ENCODE measurements around the gene SON.

SON gene

GRCh38 chr21:33511639-33512038 lies 31.2 kb upstream of the SON start:
- H2BK12ac ChIP-seq (ENCODE audit: low read length), result no peak overlapping the region
- no peaks in the 10 kb centered on the region for H3K4me1 ChIP-seq (ENCODE audit: control insufficient read depth in 2 of 2, insufficient read depth in 1 of 2, low read depth in 1 of 2, low read length in 2 of 2)
- no peak overlapping the region for H2BK5ac ChIP-seq (ENCODE audit: low read length)
- H2AFZ ChIP-seq (ENCODE audit: low read length), result no peak overlapping the region
- no peak overlapping the region for H2BK120ac ChIP-seq (ENCODE audit: low read depth, low read length)
- peaks cover 0 to 8% of the 10 kb centered on the region in 2 donors for H3K9me3 ChIP-seq (replicated peaks in 1 of 2; ENCODE audit: control insufficient read depth in 2 of 2, insufficient read depth in 1 of 2, low read depth in 1 of 2, low read length in 2 of 2)
- no peak overlapping the region for H3K27ac ChIP-seq (replicated peaks; ENCODE audit: low read length)
- no peak for DNase-seq (ENCODE audit: low spot score)
- no peak overlapping the region for H3K23ac ChIP-seq (ENCODE audit: low read depth, low read length, poor library complexity)
- no peak overlapping the region for H2BK15ac ChIP-seq (ENCODE audit: low read length)
- H3K27me3 ChIP-seq (ENCODE audit: control insufficient read depth in 3 of 3, insufficient read depth in 3 of 3, low read depth in 1 of 3, low read length in 3 of 3), result no peaks in the 10 kb centered on the region
- no peak overlapping the region for H3K4me3 ChIP-seq (ENCODE audit: low read length in 2 of 2)
- peaks cover 18 to 97% of the 10 kb centered on the region in 2 donors for H3K36me3 ChIP-seq (replicated peaks in 1 of 2; ENCODE audit: control insufficient read depth in 2 of 2, insufficient read depth in 2 of 2, low read length in 2 of 2)
- no peak overlapping the region for H3K18ac ChIP-seq (ENCODE audit: low read length)
- WGBS, 2 donors (ENCODE audit: extremely low coverage in 2 of 2, insufficient read length in 2 of 2, insufficient replicate concordance in 1 of 2), result no CpG with 5 or more reads among the region's 4 CpGs
- H4K8ac ChIP-seq (ENCODE audit: low read depth, low read length), result no peak overlapping the region
- no peak overlapping the region for H3K4me2 ChIP-seq (ENCODE audit: insufficient read depth, low read length, poor library complexity, severe bottlenecking)
- H3K79me1 ChIP-seq (ENCODE audit: low read depth, low read length), result no peaks in the 10 kb centered on the region
- no peak overlapping the region for H3K9ac ChIP-seq (ENCODE audit: low read depth, low read length, poor library complexity)
- no peak overlapping the region for H3K4ac ChIP-seq (ENCODE audit: low read length)
- no peak overlapping the region for H3K14ac ChIP-seq (ENCODE audit: low read length)
- H4K91ac ChIP-seq (ENCODE audit: low read depth, low read length, poor library complexity), result no peak overlapping the region
- H2AK5ac ChIP-seq (ENCODE audit: low read depth, low read length), result no peak overlapping the region

- Histone ChIP-seq H2BK120ac (ENCODE audit: low read depth, low read length) (no peak overlapping the region), H3K14ac (ENCODE audit: low read length) (no peak overlapping the region), H3K4me3 (ENCODE audit: low read length in 2 of 2) (no peak overlapping the region), H3K36me3 (replicated peaks in 1 of 2; ENCODE audit: control insufficient read depth in 2 of 2, insufficient read depth in 2 of 2, low read length in 2 of 2) (peaks cover 23 to 97% of the 10 kb centered on the region in 2 donors), H3K27ac (replicated peaks; ENCODE audit: low read length) (no peak overlapping the region), H2BK12ac (ENCODE audit: low read length) (no peak overlapping the region), H3K18ac (ENCODE audit: low read length) (no peak overlapping the region), H4K91ac (ENCODE audit: low read depth, low read length, poor library complexity) (no peak overlapping the region), H3K9me3 (replicated peaks in 1 of 2; ENCODE audit: control insufficient read depth in 2 of 2, insufficient read depth in 1 of 2, low read depth in 1 of 2, low read length in 2 of 2) (peaks cover 0 to 2% of the 10 kb centered on the region in 2 donors), H2BK5ac (ENCODE audit: low read length) (no peak overlapping the region), H2AFZ (ENCODE audit: low read length) (no peak overlapping the region), H2BK15ac (ENCODE audit: low read length) (no peak overlapping the region), H3K23ac (ENCODE audit: low read depth, low read length, poor library complexity) (no peak overlapping the region), H3K9ac (ENCODE audit: low read depth, low read length, poor library complexity) (no peak overlapping the region), H3K4me2 (ENCODE audit: insufficient read depth, low read length, poor library complexity, severe bottlenecking) (no peak overlapping the region), H3K79me1 (ENCODE audit: low read depth, low read length) (no peaks in the 10 kb centered on the region), H2AK5ac (ENCODE audit: low read depth, low read length) (no peak overlapping the region), H4K8ac (ENCODE audit: low read depth, low read length) (no peak overlapping the region), H3K4me1 (ENCODE audit: control insufficient read depth in 2 of 2, insufficient read depth in 1 of 2, low read depth in 1 of 2, low read length in 2 of 2) (no peaks in the 10 kb centered on the region), H3K27me3 (ENCODE audit: control insufficient read depth in 3 of 3, insufficient read depth in 3 of 3, low read depth in 1 of 3, low read length in 3 of 3) (no peaks in the 10 kb centered on the region), H3K4ac (ENCODE audit: low read length) (no peak overlapping the region)
- DNase-seq (ENCODE audit: low spot score), result no peak
- WGBS, 2 donors (ENCODE audit: extremely low coverage in 2 of 2, insufficient read length in 2 of 2, insufficient replicate concordance in 1 of 2), result no CpG with 5 or more reads among the region's 3 CpGs
Observed at GRCh38 chr21:33512481-33512880, 30.4 kb upstream of the SON start.

- WGBS, 2 donors (ENCODE audit: extremely low coverage in 2 of 2, insufficient read length in 2 of 2, insufficient replicate concordance in 1 of 2), result no CpG with 5 or more reads among the region's 2 CpGs
- Histone ChIP-seq H2BK120ac (ENCODE audit: low read depth, low read length) (no peak overlapping the region), H3K9ac (ENCODE audit: low read depth, low read length, poor library complexity) (no peak overlapping the region), H3K79me1 (ENCODE audit: low read depth, low read length) (no peaks in the 10 kb centered on the region), H3K36me3 (replicated peaks in 1 of 2; ENCODE audit: control insufficient read depth in 2 of 2, insufficient read depth in 2 of 2, low read length in 2 of 2) (peaks cover 27 to 96% of the 10 kb centered on the region in 2 donors), H2AFZ (ENCODE audit: low read length) (no peak overlapping the region), H3K23ac (ENCODE audit: low read depth, low read length, poor library complexity) (no peak overlapping the region), H3K27me3 (ENCODE audit: control insufficient read depth in 3 of 3, insufficient read depth in 3 of 3, low read depth in 1 of 3, low read length in 3 of 3) (no peaks in the 10 kb centered on the region), H4K91ac (ENCODE audit: low read depth, low read length, poor library complexity) (no peak overlapping the region), H2BK12ac (ENCODE audit: low read length) (no peak overlapping the region), H3K27ac (replicated peaks; ENCODE audit: low read length) (no peak overlapping the region), H3K9me3 (replicated peaks in 1 of 2; ENCODE audit: control insufficient read depth in 2 of 2, insufficient read depth in 1 of 2, low read depth in 1 of 2, low read length in 2 of 2) (no peaks in the 10 kb centered on the region), H2AK5ac (ENCODE audit: low read depth, low read length) (no peak overlapping the region), H3K4me2 (ENCODE audit: insufficient read depth, low read length, poor library complexity, severe bottlenecking) (no peak overlapping the region), H2BK5ac (ENCODE audit: low read length) (no peak overlapping the region), H4K8ac (ENCODE audit: low read depth, low read length) (no peak overlapping the region), H3K4me3 (ENCODE audit: low read length in 2 of 2) (no peak overlapping the region), H3K14ac (ENCODE audit: low read length) (no peak overlapping the region), H3K4ac (ENCODE audit: low read length) (no peak overlapping the region), H3K4me1 (ENCODE audit: control insufficient read depth in 2 of 2, insufficient read depth in 1 of 2, low read depth in 1 of 2, low read length in 2 of 2) (no peaks in the 10 kb centered on the region), H2BK15ac (ENCODE audit: low read length) (no peak overlapping the region), H3K18ac (ENCODE audit: low read length) (no peak overlapping the region)
- DNase-seq (ENCODE audit: low spot score), result no peak
Observed at GRCh38 chr21:33514229-33514628, 28.6 kb upstream of the SON start.

DNA sequence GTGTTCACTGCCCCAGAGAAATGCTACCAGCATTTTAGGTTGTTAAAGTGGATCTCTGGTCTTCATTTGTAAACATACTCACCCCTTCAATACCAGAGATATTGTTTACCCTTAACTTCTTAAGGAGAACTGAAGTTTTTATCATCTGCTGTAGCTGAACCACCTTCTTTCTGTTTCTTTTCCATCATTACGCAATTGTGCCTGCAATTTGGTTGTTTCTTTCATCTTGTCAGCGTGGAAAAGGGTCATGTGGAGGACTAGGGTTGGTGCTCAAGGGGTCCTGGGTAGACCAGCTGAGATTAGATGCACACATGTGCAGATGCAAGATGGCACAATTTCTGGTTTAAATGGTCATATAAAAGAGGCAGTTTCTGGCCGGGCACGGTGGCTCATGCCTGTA lies 23.9 kb upstream of the SON start:
- Histone ChIP-seq H2BK15ac (ENCODE audit: low read length) (no peak overlapping the region), H3K9me3 (replicated peaks in 1 of 2; ENCODE audit: control insufficient read depth in 2 of 2, insufficient read depth in 1 of 2, low read depth in 1 of 2, low read length in 2 of 2) (no peaks in the 10 kb centered on the region), H3K36me3 (replicated peaks in 1 of 2; ENCODE audit: control insufficient read depth in 2 of 2, insufficient read depth in 2 of 2, low read length in 2 of 2) (peaks cover 17 to 92% of the 10 kb centered on the region in 2 donors), H3K27me3 (ENCODE audit: control insufficient read depth in 3 of 3, insufficient read depth in 3 of 3, low read depth in 1 of 3, low read length in 3 of 3) (no peaks in the 10 kb centered on the region), H2BK12ac (ENCODE audit: low read length) (no peak overlapping the region), H2BK5ac (ENCODE audit: low read length) (no peak overlapping the region), H4K91ac (ENCODE audit: low read depth, low read length, poor library complexity) (no peak overlapping the region), H2BK120ac (ENCODE audit: low read depth, low read length) (no peak overlapping the region), H3K18ac (ENCODE audit: low read length) (no peak overlapping the region), H2AFZ (ENCODE audit: low read length) (no peak overlapping the region), H3K14ac (ENCODE audit: low read length) (no peak overlapping the region), H3K9ac (ENCODE audit: low read depth, low read length, poor library complexity) (no peak overlapping the region), H3K4me1 (ENCODE audit: control insufficient read depth in 2 of 2, insufficient read depth in 1 of 2, low read depth in 1 of 2, low read length in 2 of 2) (no peaks in the 10 kb centered on the region), H2AK5ac (ENCODE audit: low read depth, low read length) (no peak overlapping the region), H3K23ac (ENCODE audit: low read depth, low read length, poor library complexity) (no peak overlapping the region), H3K27ac (replicated peaks; ENCODE audit: low read length) (no peak overlapping the region), H4K8ac (ENCODE audit: low read depth, low read length) (no peak overlapping the region), H3K4me2 (ENCODE audit: insufficient read depth, low read length, poor library complexity, severe bottlenecking) (no peak overlapping the region), H3K79me1 (ENCODE audit: low read depth, low read length) (no peaks in the 10 kb centered on the region), H3K4ac (ENCODE audit: low read length) (no peak overlapping the region), H3K4me3 (ENCODE audit: low read length in 2 of 2) (no peak overlapping the region)
- no CpG with 5 or more reads among the region's 4 CpGs for WGBS, 2 donors (ENCODE audit: extremely low coverage in 2 of 2, insufficient read length in 2 of 2, insufficient replicate concordance in 1 of 2)
- DNase-seq (ENCODE audit: low spot score), result no peak
